Keratinocyte (primary cell): ENCODE results near the gene TMCO4.

Experiments
- CTCF ChIP-seq, 3 experiments: IDR thresholded peaks in 1 of 3; conservative IDR thresholded peaks in 1 of 3; optimal IDR thresholded peaks in 1 of 3; 2 replicates in 2 of 3; 3 replicates in 1 of 3; pipeline versions ENCODE3 to v1.5.1; 2011; ENCODE audit warnings: low read length in 3 of 3, mild to moderate bottlenecking in 3 of 3, moderate library complexity in 2 of 3, control low read depth in 1 of 3, inconsistent platforms in 1 of 3; ENCODE audit not compliant: insufficient read depth in 2 of 3; ENCODE audit errors: extremely low read depth in 1 of 3
- EZH2 ChIP-seq: IDR thresholded peaks from one replicate; pipeline ENCODE4 v1.6.1; 2012; ENCODE audit warnings: inconsistent platforms, mild to moderate bottlenecking, low read length, moderate library complexity

GRCh38 chr1:19840228-19840627 is 40.5 kb upstream of the TMCO4 start:
- TF ChIP-seq CTCF (optimal IDR thresholded peaks at IDR 0.05 in 1 of 3, IDR thresholded peaks at IDR 0.05 in 1 of 3, conservative IDR thresholded peaks at IDR 0.05 in 1 of 3; ENCODE audit: extremely low read depth in 1 of 3, insufficient read depth in 2 of 3, low read length in 3 of 3) (no peak), EZH2 (no peak)
